Astrocyte of the cerebellum (primary cell): ENCODE data around the gene PPFIA1.

Experiments used
- DNase-seq: peaks from one replicate; pipeline ENCODE4 v3.0.0-alpha.2; 2011; ENCODE audit warnings: low read depth
- H3K4me3 ChIP-seq: 2 replicates; pipeline ENCODE4 v1.5.1; 2011; ENCODE audit warnings: mild to moderate bottlenecking, low read depth, low read length, moderate library complexity
- CTCF ChIP-seq: IDR thresholded peaks from 2 replicates; pipeline ENCODE4 v1.5.1; 2012; ENCODE audit warnings: low read length, low read depth, moderate library complexity, mild to moderate bottlenecking; ENCODE audit errors: missing control alignments
- in situ Hi-C: cut with HindIII; loops from 2 replicates; pipeline ENCODE4 v1.10.0; 2017; ENCODE audit warnings: low sequenced_read_pairs

PPFIA1 gene

GRCh38 chr11:70376621-70377020 lies 106.1 kb downstream of the PPFIA1 start:
- DNase-seq = no peak
- TF ChIP-seq CTCF = no peak
- in situ Hi-C loops = no loop called here
- H3K4me3 ChIP-seq = no peak overlapping the region

GRCh38 chr11:70377645-70378044 lies 107.2 kb downstream of the PPFIA1 start:
- in situ Hi-C loops = no loop called here
- H3K4me3 ChIP-seq = no peak overlapping the region
- no peak for DNase-seq
- no peak for TF ChIP-seq CTCF

- peak; percentile 15 for TF ChIP-seq CTCF
- in situ Hi-C loops = no loop called here
- DNase-seq = no peak
- no peak overlapping the region for H3K4me3 ChIP-seq
Observed at GRCh38 chr11:70378506-70379134, 108.1 kb downstream of the PPFIA1 start.

- no peak overlapping the region for H3K4me3 ChIP-seq
- no peak for TF ChIP-seq CTCF
- in situ Hi-C loops = no loop called here
- no peak for DNase-seq
Observed at GRCh38 chr11:70381350-70381749, 110.9 kb downstream of the PPFIA1 start.

- in situ Hi-C loops = no loop called here
- H3K4me3 ChIP-seq = no peak overlapping the region
- peak; percentile 25 for TF ChIP-seq CTCF
- DNase-seq = peak; percentile 61
Observed at GRCh38 chr11:70381872-70382861, 111.7 kb downstream of the PPFIA1 start.

- TF ChIP-seq CTCF = no peak
- no peak for DNase-seq
- in situ Hi-C loops = no loop called here
- no peak overlapping the region for H3K4me3 ChIP-seq
Observed at GRCh38 chr11:70383664-70384565, 113.4 kb downstream of the PPFIA1 start.
